ENCODE data around the gene CHI3L1.

DNA sequence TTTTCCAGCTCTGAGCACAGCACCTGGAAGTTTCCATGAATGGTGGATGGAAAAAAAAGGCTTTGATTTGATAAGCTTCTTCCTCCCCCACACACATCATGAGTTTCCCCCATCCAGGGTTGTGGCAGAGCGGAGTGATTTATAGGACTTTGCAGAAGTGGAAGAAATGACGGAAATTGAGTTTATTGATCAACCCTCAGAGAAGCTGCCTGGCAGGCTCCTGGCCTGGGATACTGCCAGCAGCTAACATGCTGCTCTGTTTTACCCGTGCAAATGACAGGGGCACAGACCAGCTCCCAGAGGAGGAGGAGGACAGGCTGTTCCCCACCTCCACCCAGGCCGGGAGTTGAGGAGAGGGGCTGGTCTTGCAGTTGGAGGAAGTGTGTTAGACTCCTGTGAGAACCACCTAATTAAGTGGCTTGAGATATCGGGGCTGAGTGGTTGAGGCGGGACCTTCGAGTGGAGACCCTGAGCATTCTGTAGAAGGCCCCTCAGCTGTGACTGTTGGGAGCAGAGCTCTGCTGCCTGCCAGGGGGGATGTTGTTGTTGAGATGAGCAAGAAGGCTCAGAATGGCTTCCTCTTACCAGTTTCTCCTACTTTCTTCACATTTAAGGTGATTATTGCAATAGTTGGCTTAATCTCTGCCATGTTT is 37.2 kb downstream of the CHI3L1 start:
- TF ChIP-seq EZH2 (IDR thresholded peaks at IDR 0.05) (no peak), EZH2phosphoT487 (IDR thresholded peaks at IDR 0.05; ENCODE audit: borderline replicate concordance) (no peak), SP1 (IDR thresholded peaks at IDR 0.05; ENCODE audit: low read depth) (no peak), SIN3A (IDR thresholded peaks at IDR 0.05; ENCODE audit: low read depth) (no peak)
- TF ChIP-seq, protein P1, sequence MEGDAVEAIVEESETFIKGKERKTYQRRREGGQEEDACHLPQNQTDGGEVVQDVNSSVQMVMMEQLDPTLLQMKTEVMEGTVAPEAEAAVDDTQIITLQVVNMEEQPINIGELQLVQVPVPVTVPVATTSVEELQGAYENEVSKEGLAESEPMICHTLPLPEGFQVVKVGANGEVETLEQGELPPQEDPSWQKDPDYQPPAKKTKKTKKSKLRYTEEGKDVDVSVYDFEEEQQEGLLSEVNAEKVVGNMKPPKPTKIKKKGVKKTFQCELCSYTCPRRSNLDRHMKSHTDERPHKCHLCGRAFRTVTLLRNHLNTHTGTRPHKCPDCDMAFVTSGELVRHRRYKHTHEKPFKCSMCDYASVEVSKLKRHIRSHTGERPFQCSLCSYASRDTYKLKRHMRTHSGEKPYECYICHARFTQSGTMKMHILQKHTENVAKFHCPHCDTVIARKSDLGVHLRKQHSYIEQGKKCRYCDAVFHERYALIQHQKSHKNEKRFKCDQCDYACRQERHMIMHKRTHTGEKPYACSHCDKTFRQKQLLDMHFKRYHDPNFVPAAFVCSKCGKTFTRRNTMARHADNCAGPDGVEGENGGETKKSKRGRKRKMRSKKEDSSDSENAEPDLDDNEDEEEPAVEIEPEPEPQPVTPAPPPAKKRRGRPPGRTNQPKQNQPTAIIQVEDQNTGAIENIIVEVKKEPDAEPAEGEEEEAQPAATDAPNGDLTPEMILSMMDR (IDR thresholded peaks at IDR 0.05 in 2 of 3, conservative IDR thresholded peaks at IDR 0.05 in 1 of 3; ENCODE audit: borderline replicate concordance in 1 of 3, insufficient read depth in 1 of 3, low read depth in 2 of 3, low read length in 2 of 3), result no peak
